Measurements from ENCODE around the gene IGFBP7.

IGFBP7 gene

GRCh38 chr4:57129477-57129876, 19.3 kb upstream of the IGFBP7 start:
- DNase-seq: no peak

GRCh38 chr4:57127361-57127760, 17.2 kb upstream of the IGFBP7 start:
- no peak for DNase-seq

DNA sequence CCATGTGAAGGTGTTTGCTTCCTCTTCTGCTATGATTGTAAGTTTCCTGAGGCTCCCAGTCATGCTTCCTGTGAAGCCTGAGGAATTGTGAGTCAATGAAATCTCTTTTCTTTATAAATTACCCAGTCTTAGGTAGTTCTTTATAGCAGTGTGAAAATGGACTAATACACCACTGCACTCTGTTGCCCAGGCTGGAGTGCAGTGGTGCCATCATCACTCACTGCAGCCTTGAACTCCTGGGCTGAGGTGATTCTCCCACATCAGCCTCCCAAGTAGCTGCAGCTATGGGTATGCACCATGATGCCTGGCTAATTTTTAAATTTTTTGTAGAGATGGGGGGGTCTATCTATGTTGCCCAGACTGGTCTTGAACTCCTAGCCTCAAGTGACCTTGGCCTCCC, 15.8 kb upstream of the IGFBP7 start:
- no peak for DNase-seq

DNA sequence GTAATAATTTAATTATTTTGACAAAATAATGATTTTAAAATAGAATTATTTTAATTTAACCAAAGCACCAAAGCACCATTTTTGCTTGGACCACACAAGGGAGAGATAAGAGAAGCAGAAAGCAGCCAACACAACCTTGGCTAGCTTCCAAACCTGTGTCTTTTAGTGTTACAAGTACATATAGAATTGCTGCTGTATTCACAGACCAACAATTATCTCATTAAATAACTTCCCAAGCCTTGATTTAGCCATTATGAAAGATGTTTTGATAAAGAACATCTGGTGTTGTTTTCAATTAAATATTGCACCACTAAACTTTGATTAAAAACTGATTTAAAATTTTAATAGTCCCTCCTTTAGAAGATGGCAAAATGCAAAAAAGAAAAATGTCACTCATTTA, 14.0 kb upstream of the IGFBP7 start:
- no peak for DNase-seq

DNA sequence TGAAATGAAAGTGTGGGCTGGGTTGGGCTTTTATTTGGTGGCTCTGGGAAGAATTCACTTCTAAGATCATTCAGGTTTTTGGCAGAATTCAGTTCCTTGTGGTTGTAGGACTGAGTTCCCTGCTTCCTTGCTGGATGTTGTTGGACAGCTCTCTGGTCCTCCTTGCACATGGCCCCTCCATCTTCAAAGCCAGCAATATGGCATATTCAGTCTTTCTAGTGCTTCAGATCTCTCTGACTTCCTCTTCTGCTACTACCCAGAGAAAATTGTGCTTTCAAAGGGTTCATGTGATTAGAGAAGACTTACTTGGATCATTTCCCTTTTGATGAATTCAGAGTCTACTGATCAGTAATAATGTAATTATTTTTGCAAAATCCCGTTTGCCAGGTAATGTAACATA, 12.8 kb upstream of the IGFBP7 start:
- DNase-seq: no peak

DNA sequence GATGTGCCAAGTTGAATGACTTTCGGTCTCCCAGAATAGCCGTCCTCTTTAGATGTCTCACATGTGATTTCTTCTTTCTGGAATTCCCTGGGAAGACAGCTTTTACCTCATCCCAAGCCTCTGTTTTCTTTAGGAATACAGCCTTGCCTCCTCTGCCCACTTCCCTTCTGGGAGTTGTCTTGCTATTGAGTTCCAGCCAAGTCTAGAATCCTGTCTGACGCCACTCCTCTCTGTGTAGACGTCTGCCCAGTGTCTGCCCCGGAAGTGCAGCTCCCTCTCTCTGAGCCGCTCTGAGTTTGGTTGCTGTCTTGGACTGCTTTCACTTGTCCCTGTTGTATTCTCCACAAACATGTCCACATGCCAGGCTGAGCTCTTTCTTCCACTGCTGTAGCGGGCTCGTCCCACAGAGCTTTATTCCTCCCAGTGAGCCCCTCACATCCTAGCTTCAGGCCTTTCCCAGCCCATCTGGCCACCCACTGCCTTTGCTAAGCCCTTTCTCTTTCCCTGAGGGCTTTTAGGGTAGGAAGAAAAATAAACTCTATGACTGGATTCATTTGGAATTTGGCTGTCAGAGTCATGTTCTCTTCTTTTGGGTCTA, 9.0 kb upstream of the IGFBP7 start:
- peak; percentile 52 for DNase-seq

- DNase-seq: no peak
Measured at GRCh38 chr4:57117491-57117890, 7.3 kb upstream of the IGFBP7 start.

DNA sequence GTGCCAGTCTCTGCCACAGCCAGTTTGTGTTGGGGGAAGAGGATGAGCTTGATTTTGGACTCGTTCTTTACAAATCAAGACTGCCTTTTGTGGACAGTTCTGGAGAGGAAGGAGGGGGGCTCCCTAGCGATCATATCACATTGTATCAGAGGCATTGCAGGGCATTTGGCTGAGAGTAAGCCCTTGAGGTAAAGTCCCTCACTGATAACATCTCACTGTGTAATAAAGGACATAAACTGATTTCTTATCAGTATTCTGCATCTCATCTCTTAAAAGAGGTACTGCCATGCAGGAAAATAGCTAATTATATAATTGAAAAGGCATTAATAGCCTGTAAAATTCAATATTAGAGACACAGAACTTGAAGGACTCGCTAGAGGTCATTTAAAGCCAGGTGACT, 6.1 kb upstream of the IGFBP7 start:
- DNase-seq: no peak

DNA sequence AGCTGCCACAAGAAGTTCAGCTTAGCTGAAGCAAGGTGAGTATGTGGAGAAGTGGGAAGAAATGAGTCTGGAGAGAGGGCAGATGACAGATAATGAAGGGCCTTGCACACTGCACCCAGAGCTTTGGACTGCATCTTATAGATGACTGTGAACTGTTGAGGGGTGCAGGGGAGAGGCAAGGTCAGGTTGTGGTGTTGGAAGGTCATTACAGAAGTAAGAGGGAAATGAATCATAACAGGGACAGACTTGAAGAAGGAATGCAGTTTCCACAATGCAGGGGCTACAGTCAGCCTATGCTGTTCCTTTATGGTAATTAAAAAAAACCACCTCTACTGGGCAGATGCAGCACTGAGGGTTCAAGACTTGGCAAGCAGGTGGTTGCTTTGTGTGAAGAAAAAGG, 4.8 kb upstream of the IGFBP7 start:
- DNase-seq: no peak

- no peak for DNase-seq
Measured at GRCh38 chr4:57113870-57114269, 3.7 kb upstream of the IGFBP7 start.

DNA sequence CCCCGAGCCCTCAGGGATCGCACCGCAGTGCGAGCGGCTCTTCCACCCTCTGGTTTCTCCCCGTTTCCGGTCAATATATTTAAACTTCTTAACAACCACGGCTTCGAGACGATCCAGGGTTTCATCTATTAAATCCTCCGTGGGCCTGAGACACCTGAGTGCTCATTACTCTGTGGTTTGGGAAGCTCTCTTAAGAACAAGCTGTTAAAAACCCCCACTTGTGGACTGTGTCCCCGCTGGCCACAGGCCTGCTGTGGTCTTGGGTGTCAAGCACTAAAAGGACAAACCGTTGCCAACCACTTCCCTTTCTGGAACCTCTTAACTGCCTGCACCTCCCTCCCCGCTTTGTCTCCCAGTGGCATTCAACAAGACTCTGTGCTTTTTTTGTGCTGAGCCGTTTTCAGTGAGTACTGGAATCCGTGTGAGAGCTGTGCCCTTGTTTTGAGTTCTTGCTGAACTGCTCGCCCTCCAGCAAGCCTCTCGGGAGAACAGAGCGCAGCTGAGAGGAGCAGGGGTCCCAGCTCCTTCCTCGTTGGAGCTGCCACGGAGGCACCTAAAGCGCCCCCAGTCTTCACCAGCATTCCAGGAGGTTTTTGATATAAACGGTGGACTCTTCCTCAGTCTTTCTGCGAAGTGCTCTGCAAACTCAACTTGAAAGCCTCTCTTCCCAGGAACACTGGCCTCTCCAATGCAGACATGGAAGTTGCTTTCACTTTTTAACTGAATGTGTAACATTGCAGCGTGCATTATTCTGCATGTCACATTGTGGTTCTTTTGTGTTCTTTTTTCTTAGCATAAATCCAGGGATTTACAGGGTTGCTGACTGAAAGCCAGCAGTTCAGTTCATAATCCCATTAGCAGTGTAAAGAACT, 691 bp upstream of the IGFBP7 start:
- DNase-seq: peak; percentile 65

- no peak for DNase-seq
Measured at GRCh38 chr4:57109411-57109846, 756 bp downstream of the IGFBP7 start.

GRCh38 chr4:57106181-57106580, 4.0 kb downstream of the IGFBP7 start:
- no peak for DNase-seq

DNA sequence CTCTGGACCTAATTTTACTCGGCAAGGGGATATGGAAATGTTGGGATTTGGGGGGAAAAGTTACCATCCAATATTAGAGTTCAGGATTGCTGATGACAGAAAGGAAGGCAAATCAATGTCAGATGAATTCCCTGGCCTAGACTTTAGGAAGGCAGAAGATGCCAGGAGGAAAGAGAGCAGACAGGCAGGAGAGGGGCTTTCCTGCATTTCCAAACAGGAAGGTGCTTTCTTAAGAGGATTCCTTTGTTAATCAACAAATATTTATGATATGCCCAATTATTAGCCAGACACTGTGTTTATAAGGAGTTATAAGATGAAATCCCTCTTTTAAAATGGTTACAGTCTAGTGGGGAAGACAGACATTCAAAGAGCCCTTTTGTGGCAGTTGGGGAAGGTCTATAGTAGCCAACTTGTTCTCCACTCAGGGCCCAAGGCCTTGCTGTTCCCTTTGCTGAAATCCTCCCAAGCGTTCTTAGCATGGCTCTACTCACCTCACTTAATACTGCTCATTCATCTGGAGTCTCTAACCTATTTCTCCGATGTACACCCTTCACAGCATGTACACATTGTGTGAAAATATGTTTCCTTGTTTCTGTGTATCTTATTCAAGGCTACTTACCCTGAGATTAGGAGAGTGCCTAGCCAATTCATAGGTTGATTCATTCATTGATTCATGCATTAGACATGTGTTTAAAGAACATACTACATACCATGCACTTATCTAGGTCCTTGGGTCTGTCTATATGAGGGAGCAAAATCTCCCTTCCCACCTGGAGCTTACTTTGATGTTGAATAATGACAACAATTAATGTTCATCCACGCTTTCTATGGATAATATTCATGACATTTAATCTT, 5.3 kb downstream of the IGFBP7 start:
- no peak for DNase-seq

DNA sequence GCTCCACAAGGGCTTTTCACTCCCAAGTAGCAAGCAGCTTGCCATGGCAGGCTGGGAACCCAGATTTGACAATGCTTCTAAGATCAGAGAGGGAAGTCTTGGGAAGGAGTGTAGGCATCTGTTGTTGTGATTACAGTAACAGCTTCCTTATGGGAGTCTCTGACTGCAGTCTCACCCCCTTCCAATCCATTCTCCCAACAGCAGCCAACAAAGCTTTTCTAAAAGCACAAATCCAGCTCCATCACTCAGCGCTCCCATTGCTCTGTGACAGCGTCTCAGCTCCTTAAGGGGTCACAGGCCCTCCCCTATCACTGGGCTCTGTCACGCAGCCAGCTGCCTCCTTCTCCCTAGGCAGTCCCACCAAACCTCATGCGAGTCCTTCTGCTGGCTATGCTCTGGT, 7.1 kb downstream of the IGFBP7 start:
- no peak for DNase-seq

GRCh38 chr4:57102050-57102624, 8.0 kb downstream of the IGFBP7 start:
- peak; percentile 69 for DNase-seq

DNA sequence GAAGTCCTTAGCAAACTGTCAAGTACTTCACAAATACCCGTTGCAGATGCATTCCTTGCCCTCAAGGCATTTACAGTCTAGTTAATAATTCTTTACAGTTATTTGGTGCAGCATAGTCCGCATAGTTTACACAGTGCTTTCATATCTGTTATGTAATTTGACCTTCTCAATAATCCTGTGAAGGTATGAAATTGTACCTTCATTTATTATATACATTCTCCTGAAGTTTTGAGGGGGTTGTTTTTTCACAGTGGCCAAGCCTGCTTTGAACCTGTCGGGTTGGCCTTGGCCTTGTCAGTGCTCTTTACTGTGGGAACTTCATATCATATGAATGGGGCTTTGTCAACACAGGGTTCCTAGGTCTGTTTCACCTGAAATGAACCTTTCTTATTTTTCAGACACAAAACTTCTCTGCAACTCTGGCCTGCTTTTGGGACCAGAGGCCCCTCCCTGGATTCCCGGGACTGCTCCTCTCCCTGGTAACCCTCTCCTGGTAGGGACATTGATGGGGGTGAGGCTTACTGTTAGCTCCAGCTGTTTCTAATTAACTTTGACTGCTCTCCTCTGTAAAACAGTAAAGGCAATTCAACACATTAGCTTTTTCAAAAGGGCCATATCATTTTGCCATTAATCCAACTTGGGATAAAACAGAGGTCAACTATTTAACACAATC, 9.1 kb downstream of the IGFBP7 start:
- DNase-seq: no peak

DNA sequence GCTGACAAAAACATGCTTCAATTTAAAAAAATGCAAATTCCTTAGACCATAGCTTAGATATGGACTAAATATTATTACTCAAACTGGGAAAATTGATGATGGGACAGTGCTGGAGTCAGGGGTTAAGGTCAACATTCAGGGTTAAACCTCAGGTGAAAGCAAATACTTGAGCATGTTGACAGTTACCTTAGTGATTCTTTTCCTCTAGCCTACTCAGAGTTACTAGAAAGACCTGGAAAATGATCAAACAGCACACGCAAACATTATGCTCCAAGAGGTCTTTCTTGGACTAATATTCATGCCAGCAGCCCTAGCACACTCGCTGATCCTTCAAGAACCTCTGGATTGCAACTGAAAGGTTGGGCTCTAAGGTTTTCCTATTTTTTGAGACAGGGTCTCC, 10.8 kb downstream of the IGFBP7 start:
- no peak for DNase-seq

DNA sequence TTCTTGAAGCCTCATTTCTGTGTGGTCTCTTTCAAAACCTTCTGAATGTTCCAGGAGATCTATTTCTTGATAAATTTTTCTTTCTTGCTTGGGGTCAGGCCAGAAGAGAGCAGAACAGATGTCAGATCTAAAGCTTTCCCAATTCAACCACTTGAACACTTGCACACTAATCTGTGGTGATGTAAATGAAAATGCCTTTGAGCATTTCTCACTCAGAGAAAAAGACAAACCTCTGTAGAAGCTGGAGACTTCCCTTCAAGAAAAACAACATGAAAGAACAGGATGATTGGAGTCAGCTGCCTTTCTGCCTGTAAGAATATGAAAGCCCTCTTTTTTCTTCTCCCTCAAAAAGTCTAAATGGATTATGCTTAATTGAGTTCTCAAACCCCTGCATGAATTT, 11.2 kb downstream of the IGFBP7 start:
- DNase-seq: no peak

- DNase-seq: no peak
Measured at GRCh38 chr4:57098415-57098814, 11.8 kb downstream of the IGFBP7 start.

DNA sequence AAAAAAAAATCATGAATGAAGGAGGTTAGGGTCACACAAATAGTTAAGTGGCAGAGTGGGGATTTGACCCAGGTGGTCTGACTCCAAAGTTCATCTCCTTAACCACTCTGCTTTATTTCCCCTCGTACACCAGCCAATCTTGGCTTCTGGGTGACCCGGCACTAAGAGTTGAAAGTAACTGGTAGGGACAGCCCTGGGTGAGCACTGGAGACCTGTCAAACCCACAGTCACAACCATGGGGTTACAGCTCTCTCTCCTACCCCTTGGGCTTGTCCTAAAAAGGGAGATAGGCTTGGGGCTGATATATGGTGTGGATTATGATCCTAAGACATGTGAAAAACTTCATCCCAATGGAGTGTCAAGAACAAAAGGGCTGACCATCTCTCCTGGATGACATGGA, 12.5 kb downstream of the IGFBP7 start:
- DNase-seq: no peak

DNA sequence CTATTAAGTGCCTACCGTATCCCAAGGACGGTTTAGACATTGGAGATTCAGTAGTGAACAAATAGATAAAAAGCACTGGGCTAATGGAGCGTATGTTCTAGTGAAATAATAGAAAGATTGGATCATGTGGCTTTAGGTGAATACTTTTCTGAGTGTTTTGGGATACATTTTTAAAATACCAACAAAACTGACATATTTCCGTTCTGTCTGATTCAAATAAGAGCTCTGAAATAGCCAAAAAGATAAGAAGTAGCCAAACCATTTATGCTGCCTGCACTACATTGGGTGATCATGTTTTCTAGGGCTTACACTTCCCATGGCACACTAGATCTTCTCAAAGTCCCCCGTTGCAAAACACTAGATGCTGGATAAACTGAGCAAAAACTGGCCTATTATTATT, 14.2 kb downstream of the IGFBP7 start:
- no peak for DNase-seq

DNA sequence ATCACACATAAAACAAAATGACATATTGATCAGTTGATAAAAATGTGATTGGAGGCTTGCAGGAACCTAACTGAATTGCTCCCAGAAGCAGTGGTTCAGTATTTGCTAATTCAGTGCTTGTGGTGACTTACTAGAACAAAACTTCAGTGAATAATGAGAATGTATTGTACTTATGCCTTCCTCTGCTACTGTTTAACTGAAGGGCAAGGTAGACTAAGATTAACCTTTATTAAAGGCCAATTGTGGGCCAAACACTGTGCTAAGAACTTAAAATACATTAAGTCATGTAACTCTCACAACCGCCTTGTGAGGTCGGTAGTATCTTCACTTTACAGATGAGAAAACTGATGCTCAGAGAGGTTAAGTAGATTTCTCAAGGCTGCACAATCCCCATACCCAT, 14.9 kb downstream of the IGFBP7 start:
- no peak for DNase-seq

Measured in right hindlimb (tissue), 1 donor.